Measurements from ENCODE around the gene IRX4. TPM values are rescaled to one million over a fixed set of nuclear protein-coding genes. Genes with fewer than 3 reads are reported as not detected.

Gene IRX4
- total and polyA plus RNA-seq, 8 donors: 14.8 TPM; not detected in 7

- Histone ChIP-seq H3K4me3 (no peak overlapping the region), H3K9me3 (no peaks in the 10 kb centered on the region), H3K27ac (no peak overlapping the region), H3K4me1 (no peaks in the 10 kb centered on the region), H3K27me3 (peaks cover 0 to 73% (median 29%) of the 10 kb centered on the region in 3 donors), H3K36me3 (no peaks in the 10 kb centered on the region)
- WGBS, 5 donors: 46 to 72% (median 65%) methylated on average over 8 to 14 of the region's 14 CpGs
- TF ChIP-seq POLR2A (IDR thresholded peaks at IDR 0.05) (no peak), CTCF (IDR thresholded peaks at IDR 0.05) (no peak), POLR2AphosphoS5 (IDR thresholded peaks at IDR 0.05) (no peak), EP300 (IDR thresholded peaks at IDR 0.05) (no peak)
- no peak for DNase-seq
- intact Hi-C loops (cut with DNase I; ENCODE audit: low total_unique reads): no loop called here
Measured at GRCh38 chr5:1865486-1865885, 17.2 kb downstream of the IRX4 start.

GRCh38 chr5:1864896-1865440 lies 17.8 kb downstream of the IRX4 start:
- whole genome bisulfite sequencing, 5 donors: 53 to 70% (median 66%) methylated on average over 14 to 16 of the region's 16 CpGs
- Histone ChIP-seq H3K27ac (no peak overlapping the region), H3K27me3 (peaks cover 0 to 73% (median 29%) of the 10 kb centered on the region in 3 donors), H3K4me3 (no peak overlapping the region), H3K36me3 (no peaks in the 10 kb centered on the region), H3K4me1 (no peaks in the 10 kb centered on the region), H3K9me3 (no peaks in the 10 kb centered on the region)
- TF ChIP-seq POLR2AphosphoS5 (IDR thresholded peaks at IDR 0.05) (no peak), EP300 (IDR thresholded peaks at IDR 0.05) (no peak), POLR2A (IDR thresholded peaks at IDR 0.05) (no peak), CTCF (IDR thresholded peaks at IDR 0.05) (no peak)
- DNase-seq: no peak
- intact Hi-C loops (cut with DNase I; ENCODE audit: low total_unique reads): no loop called here

GRCh38 chr5:1860949-1861348 lies 21.8 kb downstream of the IRX4 start:
- intact Hi-C loops (cut with DNase I; ENCODE audit: low total_unique reads): no loop called here
- H3K27me3 ChIP-seq: peaks cover 0 to 50% (median 16%) of the 10 kb centered on the region in 3 donors

GRCh38 chr5:1860021-1860610 lies 22.6 kb downstream of the IRX4 start:
- 68 to 90% (median 81%) methylated on average over 5 to 22 of the region's 22 CpGs for WGBS, 5 donors
- no peaks in the 10 kb centered on the region for H3K36me3 ChIP-seq
- TF ChIP-seq POLR2A (IDR thresholded peaks at IDR 0.05): no peak
- no peak for TF ChIP-seq POLR2AphosphoS5 (IDR thresholded peaks at IDR 0.05)
- TF ChIP-seq EP300 (IDR thresholded peaks at IDR 0.05): no peak
- no peak for TF ChIP-seq CTCF (IDR thresholded peaks at IDR 0.05)
- DNase-seq: no peak
- H3K27ac ChIP-seq: no peak overlapping the region
- peaks cover 0 to 50% (median 8%) of the 10 kb centered on the region in 3 donors for H3K27me3 ChIP-seq
- intact Hi-C loops (cut with DNase I; ENCODE audit: low total_unique reads): no loop called here
- no peaks in the 10 kb centered on the region for H3K9me3 ChIP-seq
- H3K4me3 ChIP-seq: no peak overlapping the region
- H3K4me1 ChIP-seq: no peaks in the 10 kb centered on the region

More at GRCh38 chr5:1860949-1861348, 21.8 kb downstream of the IRX4 start:
- Histone ChIP-seq H3K4me3 (no peak overlapping the region), H3K36me3 (no peaks in the 10 kb centered on the region), H3K4me1 (no peaks in the 10 kb centered on the region), H3K9me3 (no peaks in the 10 kb centered on the region), H3K27ac (no peak overlapping the region)
- DNase-seq: no peak
- WGBS, 5 donors: 55 to 71% (median 67%) methylated on average over 5 to 7 of the region's 7 CpGs
- TF ChIP-seq POLR2A (IDR thresholded peaks at IDR 0.05): no peak

- TF ChIP-seq EP300 (IDR thresholded peaks at IDR 0.05) (no peak), POLR2AphosphoS5 (IDR thresholded peaks at IDR 0.05) (no peak), CTCF (IDR thresholded peaks at IDR 0.05) (no peak), POLR2A (IDR thresholded peaks at IDR 0.05) (no peak)
- Histone ChIP-seq H3K9me3 (no peaks in the 10 kb centered on the region), H3K36me3 (no peaks in the 10 kb centered on the region), H3K27me3 (peaks cover 0 to 50% (median 12%) of the 10 kb centered on the region in 3 donors), H3K4me3 (no peak overlapping the region), H3K4me1 (no peaks in the 10 kb centered on the region), H3K27ac (no peak overlapping the region)
- intact Hi-C loops (cut with DNase I; ENCODE audit: low total_unique reads): no loop called here
- WGBS, 5 donors: 79 to 88% (median 85%) methylated on average over 9 to 10 of the region's 10 CpGs
- DNase-seq: no peak
Measured at GRCh38 chr5:1859099-1859498, 23.6 kb downstream of the IRX4 start.
